ENCODE measurements around the gene OR51B2. TPM values are rescaled to one million over a fixed set of nuclear protein-coding genes. Genes with fewer than 3 reads are reported as not detected.
A peak's percentile ranks its signal among the peaks of the same experiment; 100 is the strongest.

OR51B2 gene, protein sequence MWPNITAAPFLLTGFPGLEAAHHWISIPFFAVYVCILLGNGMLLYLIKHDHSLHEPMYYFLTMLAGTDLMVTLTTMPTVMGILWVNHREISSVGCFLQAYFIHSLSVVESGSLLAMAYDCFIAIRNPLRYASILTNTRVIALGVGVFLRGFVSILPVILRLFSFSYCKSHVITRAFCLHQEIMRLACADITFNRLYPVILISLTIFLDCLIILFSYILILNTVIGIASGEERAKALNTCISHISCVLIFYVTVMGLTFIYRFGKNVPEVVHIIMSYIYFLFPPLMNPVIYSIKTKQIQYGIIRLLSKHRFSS
- not detected for total RNA-seq (2021; ENCODE audit: unreplicated experiment)
- not detected for polyA plus RNA-seq (2012; ENCODE audit: insufficient read length)
- not detected for Bru-seq, nascent RNA
- BruChase-seq, experiment 1, labeled RNA remaining after a 2-hour chase = percentile 23 among the genes with signal in this experiment
- not detected for BruChase-seq, experiment 2, labeled RNA remaining after a 6-hour chase
- long read RNA-seq = 0 reads

DNA sequence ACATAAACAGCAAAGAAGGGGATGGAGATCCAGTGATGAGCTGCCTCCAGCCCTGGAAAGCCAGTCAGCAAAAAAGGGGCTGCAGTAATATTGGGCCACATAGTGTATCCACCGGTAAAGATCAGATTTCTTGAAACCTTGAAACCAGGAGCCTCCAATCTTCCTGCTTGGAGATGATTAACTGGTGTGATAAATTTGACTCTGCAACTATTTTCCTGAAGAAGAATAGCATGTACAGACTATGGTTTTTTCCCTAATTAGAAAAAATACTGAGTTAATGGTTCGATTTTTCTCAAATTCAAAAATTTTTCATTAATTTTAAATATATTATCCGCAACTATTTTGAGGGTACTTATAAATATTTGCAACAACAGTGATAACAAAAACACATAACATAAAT is at the start of gene OR51B2:
Gene OR51B2 (minus strand): TSS at position 101 of the 400 bp plus-strand sequence. CDS start 0 bp downstream, at position 101.
- no TSS peak for BruUV-seq (replicated peaks)
- CTCF ChIA-PET = no interaction called here
- intact Hi-C loops (cut with micrococcal nuclease; ENCODE audit: unreplicated experiment) = no loop called here

DNA sequence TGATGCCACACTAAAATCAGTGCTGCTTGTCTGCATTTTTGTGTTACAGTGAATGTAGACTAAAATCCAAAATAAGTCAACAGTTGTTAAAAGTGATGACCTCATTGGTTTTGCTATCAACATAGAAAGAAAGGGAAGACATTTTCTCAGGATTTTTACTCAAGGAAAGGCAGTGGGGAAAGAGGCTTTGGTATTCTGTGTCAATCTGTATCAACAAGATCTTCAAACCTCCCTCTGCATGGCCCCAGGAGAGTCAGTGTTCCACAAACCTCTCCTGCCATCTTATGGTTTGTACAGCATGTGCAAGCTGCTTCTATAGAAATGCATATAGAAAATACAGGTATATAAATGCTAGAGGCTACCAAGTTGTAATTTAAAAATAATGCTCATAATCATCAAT is 45.7 kb upstream of the OR51B2 start:
- Histone ChIP-seq H3K4me3 (ENCODE audit: low read depth in 2 of 2, low read length in 2 of 2) (no peak overlapping the region), H3K4me1 (ENCODE audit: control insufficient read depth, insufficient read depth, low read length) (no peaks in the 10 kb centered on the region), H3K27me3 (ENCODE audit: control insufficient read depth, insufficient read depth, low read length) (no peaks in the 10 kb centered on the region), H3K9me3 (ENCODE audit: control insufficient read depth, insufficient read depth, low read depth, low read length) (no peaks in the 10 kb centered on the region), H3K27ac (ENCODE audit: low read length) (no peak overlapping the region), H3K36me3 (ENCODE audit: control insufficient read depth, insufficient read depth, low read length) (no peaks in the 10 kb centered on the region)
- CTCF ChIA-PET = no interaction called here
- in situ Hi-C loops (cut with HindIII; ENCODE audit: low pct_unique_long_range_greater_than_20kb, low sequenced_read_pairs) (no loop called here), intact Hi-C loops (cut with micrococcal nuclease; ENCODE audit: unreplicated experiment) (no loop called here)
- TF ChIP-seq, protein P1, sequence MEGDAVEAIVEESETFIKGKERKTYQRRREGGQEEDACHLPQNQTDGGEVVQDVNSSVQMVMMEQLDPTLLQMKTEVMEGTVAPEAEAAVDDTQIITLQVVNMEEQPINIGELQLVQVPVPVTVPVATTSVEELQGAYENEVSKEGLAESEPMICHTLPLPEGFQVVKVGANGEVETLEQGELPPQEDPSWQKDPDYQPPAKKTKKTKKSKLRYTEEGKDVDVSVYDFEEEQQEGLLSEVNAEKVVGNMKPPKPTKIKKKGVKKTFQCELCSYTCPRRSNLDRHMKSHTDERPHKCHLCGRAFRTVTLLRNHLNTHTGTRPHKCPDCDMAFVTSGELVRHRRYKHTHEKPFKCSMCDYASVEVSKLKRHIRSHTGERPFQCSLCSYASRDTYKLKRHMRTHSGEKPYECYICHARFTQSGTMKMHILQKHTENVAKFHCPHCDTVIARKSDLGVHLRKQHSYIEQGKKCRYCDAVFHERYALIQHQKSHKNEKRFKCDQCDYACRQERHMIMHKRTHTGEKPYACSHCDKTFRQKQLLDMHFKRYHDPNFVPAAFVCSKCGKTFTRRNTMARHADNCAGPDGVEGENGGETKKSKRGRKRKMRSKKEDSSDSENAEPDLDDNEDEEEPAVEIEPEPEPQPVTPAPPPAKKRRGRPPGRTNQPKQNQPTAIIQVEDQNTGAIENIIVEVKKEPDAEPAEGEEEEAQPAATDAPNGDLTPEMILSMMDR (IDR thresholded peaks at IDR 0.05) = peak; percentile 42
- TF ChIP-seq POLR2AphosphoS5 (IDR thresholded peaks at IDR 0.05; ENCODE audit: low read depth, low read length) = no peak
- DNase-seq (ENCODE audit: low read depth, low spot score) (no peak), ATAC-seq (no peak)
- POLR2A ChIA-PET = no interaction called here
- BruUV-seq (replicated peaks) = no TSS peak

More for the DNA sequence above, at the start of gene OR51B2:
- Histone ChIP-seq H3K9me3 (ENCODE audit: control insufficient read depth, insufficient read depth, low read depth, low read length) (no peaks in the 10 kb centered on the region), H3K4me1 (ENCODE audit: control insufficient read depth, insufficient read depth, low read length) (no peaks in the 10 kb centered on the region), H3K36me3 (ENCODE audit: control insufficient read depth, insufficient read depth, low read length) (no peaks in the 10 kb centered on the region), H3K27ac (ENCODE audit: low read length) (no peak within 1 kb of the TSS), H3K4me3 (ENCODE audit: low read depth in 2 of 2, low read length in 2 of 2) (no peak within 1 kb of the TSS), H3K27me3 (ENCODE audit: control insufficient read depth, insufficient read depth, low read length) (no peaks in the 10 kb centered on the region)
- in situ Hi-C loops (cut with HindIII; ENCODE audit: low pct_unique_long_range_greater_than_20kb, low sequenced_read_pairs) = no loop called here
- DNase-seq (ENCODE audit: low read depth, low spot score) = no peak
- TF ChIP-seq SIN3A (IDR thresholded peaks at IDR 0.05; ENCODE audit: borderline replicate concordance, insufficient read depth, low read depth, low read length) = no peak
- TF ChIP-seq, protein P1 (IDR thresholded peaks at IDR 0.05) = no peak
- TF ChIP-seq POLR2AphosphoS5 (IDR thresholded peaks at IDR 0.05; ENCODE audit: low read depth, low read length) = no peak
- TF ChIP-seq, protein P2, sequence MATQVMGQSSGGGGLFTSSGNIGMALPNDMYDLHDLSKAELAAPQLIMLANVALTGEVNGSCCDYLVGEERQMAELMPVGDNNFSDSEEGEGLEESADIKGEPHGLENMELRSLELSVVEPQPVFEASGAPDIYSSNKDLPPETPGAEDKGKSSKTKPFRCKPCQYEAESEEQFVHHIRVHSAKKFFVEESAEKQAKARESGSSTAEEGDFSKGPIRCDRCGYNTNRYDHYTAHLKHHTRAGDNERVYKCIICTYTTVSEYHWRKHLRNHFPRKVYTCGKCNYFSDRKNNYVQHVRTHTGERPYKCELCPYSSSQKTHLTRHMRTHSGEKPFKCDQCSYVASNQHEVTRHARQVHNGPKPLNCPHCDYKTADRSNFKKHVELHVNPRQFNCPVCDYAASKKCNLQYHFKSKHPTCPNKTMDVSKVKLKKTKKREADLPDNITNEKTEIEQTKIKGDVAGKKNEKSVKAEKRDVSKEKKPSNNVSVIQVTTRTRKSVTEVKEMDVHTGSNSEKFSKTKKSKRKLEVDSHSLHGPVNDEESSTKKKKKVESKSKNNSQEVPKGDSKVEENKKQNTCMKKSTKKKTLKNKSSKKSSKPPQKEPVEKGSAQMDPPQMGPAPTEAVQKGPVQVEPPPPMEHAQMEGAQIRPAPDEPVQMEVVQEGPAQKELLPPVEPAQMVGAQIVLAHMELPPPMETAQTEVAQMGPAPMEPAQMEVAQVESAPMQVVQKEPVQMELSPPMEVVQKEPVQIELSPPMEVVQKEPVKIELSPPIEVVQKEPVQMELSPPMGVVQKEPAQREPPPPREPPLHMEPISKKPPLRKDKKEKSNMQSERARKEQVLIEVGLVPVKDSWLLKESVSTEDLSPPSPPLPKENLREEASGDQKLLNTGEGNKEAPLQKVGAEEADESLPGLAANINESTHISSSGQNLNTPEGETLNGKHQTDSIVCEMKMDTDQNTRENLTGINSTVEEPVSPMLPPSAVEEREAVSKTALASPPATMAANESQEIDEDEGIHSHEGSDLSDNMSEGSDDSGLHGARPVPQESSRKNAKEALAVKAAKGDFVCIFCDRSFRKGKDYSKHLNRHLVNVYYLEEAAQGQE (IDR thresholded peaks at IDR 0.05; ENCODE audit: insufficient read depth in 1 of 2, low read depth in 2 of 2, low read length in 1 of 2) = no peak
- no peak for TF ChIP-seq TCF7L2 (IDR thresholded peaks at IDR 0.05; ENCODE audit: low read depth, low read length)
- POLR2A ChIA-PET = interaction anchor here (0.7 kb wide), 1 partner anchor 13 kb away, joined by 3 read pairs; no protein-coding TSS in a partner anchor
- no peak for ATAC-seq

All from Panc1 (cell line).